Lower lobe of right lung (tissue), 2 donors: ENCODE results near the gene POMT1. TPM values are rescaled to one million over a fixed set of nuclear protein-coding genes. Genes with fewer than 3 reads are reported as not detected.
A peak's percentile ranks its signal among the peaks of the same experiment; 100 is the strongest.

ENCODE experiments used
- ATAC-seq, 2 donors: fragments of 200-7000 bp; cut with Tn5 transposase; one replicate each; pipeline ENCODE4 v1.9.1; 2020 to 2022; ENCODE audit warnings: mild to moderate bottlenecking in 2 of 2, moderate library complexity in 2 of 2
- DNase-seq: peaks from one replicate; pipeline ENCODE4 v3.0.0-alpha.2; 2020
- H3K27ac ChIP-seq: fragments of 200-600 bp; one replicate; pipeline ENCODE4 v1.8.0; 2022
- H3K27me3 ChIP-seq: fragments of 200-600 bp; one replicate; pipeline ENCODE4 v1.8.0; 2022; ENCODE audit warnings: low read depth
- H3K36me3 ChIP-seq: fragments of 200-600 bp; one replicate; pipeline ENCODE4 v1.8.0; 2022; ENCODE audit warnings: mild to moderate bottlenecking
- H3K4me1 ChIP-seq: fragments of 200-600 bp; one replicate; pipeline ENCODE4 v1.8.0; 2022
- H3K4me3 ChIP-seq: fragments of 200-600 bp; one replicate; pipeline ENCODE4 v1.8.0; 2022; ENCODE audit warnings: mild to moderate bottlenecking
- H3K9me3 ChIP-seq: fragments of 200-600 bp; one replicate; pipeline ENCODE4 v1.8.0; 2022
- intact Hi-C: fragments of 100-400 bp; cut with DNase I; formaldehyde crosslinking; loops from one replicate; pipeline ENCODE4 v1.11.0; 2022
- total RNA-seq: library from RNA; stranded (reverse); fragmentation: NEBNext Ultra II Directional; extraction: Animal tissue kit (Norgen Biotek cat#: 25700); gene quantifications from one replicate; pipeline ENCODE4 v1.2.1, GENCODE V29; 2021
- TF ChIP-seq, protein P1 (sequence below): fragments of 200-600 bp; IDR thresholded peaks from one replicate; pipeline ENCODE4 v1.8.0; 2022; ENCODE audit warnings: antibody characterized with exemption, mild to moderate bottlenecking
- donor health status: DM: no; HTN: yes; CAD: no; lungs with severe emphysema.

Gene POMT1
- total RNA-seq, 1 donor from 2014 or later, result 25.9 TPM

DNA sequence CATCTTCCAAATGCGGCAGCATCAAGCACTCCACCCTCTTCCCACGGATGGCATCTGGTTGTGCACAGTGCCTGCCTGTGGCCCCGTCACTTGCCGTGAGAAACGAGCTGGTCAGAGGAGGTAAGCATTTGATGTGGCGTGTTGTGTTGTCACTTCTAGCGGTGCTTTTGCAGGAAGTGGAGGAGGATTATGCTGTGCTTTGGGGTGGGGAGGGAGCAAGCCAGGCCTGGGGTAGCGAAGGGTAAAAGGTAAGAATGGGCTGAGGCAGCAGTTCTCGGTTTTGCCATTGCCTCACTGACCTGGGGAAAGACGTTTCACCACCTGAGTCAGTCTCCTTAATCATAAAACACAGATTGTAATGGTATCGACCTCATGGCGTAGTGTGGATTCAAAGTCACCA lies 2.3 kb upstream of the POMT1 start:
- H3K4me1 ChIP-seq, result peaks cover 28% of the 10 kb centered on the region
- H3K27me3 ChIP-seq, result no peaks in the 10 kb centered on the region
- TF ChIP-seq, protein P1, sequence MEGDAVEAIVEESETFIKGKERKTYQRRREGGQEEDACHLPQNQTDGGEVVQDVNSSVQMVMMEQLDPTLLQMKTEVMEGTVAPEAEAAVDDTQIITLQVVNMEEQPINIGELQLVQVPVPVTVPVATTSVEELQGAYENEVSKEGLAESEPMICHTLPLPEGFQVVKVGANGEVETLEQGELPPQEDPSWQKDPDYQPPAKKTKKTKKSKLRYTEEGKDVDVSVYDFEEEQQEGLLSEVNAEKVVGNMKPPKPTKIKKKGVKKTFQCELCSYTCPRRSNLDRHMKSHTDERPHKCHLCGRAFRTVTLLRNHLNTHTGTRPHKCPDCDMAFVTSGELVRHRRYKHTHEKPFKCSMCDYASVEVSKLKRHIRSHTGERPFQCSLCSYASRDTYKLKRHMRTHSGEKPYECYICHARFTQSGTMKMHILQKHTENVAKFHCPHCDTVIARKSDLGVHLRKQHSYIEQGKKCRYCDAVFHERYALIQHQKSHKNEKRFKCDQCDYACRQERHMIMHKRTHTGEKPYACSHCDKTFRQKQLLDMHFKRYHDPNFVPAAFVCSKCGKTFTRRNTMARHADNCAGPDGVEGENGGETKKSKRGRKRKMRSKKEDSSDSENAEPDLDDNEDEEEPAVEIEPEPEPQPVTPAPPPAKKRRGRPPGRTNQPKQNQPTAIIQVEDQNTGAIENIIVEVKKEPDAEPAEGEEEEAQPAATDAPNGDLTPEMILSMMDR, result no peak
- H3K9me3 ChIP-seq, result no peaks in the 10 kb centered on the region
- H3K36me3 ChIP-seq, result peaks cover 49% of the 10 kb centered on the region
- no peak for ATAC-seq
- no peak for DNase-seq
- intact Hi-C loops, result no loop called here
- H3K4me3 ChIP-seq, result no peak overlapping the region
- H3K27ac ChIP-seq, result no peak overlapping the region

DNA sequence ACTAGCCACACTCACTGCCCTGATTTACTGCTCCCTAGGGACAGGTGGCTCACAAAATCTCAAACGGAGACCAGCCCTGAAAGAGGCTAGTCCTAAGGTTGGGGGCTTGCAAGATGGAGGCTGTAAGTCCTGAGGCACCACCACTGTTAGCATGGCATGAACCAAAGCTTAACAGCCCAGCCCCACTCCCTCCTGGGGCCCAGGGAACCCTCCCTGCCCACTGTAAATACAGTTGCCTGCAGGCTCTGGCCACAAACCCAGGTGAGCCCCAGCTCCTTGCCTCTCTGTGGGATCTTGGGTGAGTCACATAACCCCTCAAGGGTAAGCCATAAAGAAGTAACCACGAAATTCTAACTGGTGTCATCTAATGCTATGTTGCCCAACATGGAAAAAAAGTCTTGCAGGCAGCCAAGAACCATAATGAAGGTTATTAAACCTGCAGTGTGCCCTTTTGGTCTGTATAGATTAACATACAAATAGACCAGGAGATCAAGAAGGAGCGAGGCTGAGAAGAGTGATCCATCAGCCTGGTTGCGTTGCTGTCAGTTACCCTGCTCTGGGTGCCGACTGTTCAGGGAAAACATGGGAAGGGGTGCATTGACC lies 1.7 kb upstream of the POMT1 start:
- H3K27ac ChIP-seq, result no peak overlapping the region
- peaks cover 43% of the 10 kb centered on the region for H3K36me3 ChIP-seq
- H3K27me3 ChIP-seq, result no peaks in the 10 kb centered on the region
- intact Hi-C loops, result no loop called here
- TF ChIP-seq, protein P1, result no peak
- peaks cover 28% of the 10 kb centered on the region for H3K4me1 ChIP-seq
- H3K4me3 ChIP-seq, result no peak overlapping the region
- H3K9me3 ChIP-seq, result no peaks in the 10 kb centered on the region
- no peak for DNase-seq
- no peak for ATAC-seq

DNA sequence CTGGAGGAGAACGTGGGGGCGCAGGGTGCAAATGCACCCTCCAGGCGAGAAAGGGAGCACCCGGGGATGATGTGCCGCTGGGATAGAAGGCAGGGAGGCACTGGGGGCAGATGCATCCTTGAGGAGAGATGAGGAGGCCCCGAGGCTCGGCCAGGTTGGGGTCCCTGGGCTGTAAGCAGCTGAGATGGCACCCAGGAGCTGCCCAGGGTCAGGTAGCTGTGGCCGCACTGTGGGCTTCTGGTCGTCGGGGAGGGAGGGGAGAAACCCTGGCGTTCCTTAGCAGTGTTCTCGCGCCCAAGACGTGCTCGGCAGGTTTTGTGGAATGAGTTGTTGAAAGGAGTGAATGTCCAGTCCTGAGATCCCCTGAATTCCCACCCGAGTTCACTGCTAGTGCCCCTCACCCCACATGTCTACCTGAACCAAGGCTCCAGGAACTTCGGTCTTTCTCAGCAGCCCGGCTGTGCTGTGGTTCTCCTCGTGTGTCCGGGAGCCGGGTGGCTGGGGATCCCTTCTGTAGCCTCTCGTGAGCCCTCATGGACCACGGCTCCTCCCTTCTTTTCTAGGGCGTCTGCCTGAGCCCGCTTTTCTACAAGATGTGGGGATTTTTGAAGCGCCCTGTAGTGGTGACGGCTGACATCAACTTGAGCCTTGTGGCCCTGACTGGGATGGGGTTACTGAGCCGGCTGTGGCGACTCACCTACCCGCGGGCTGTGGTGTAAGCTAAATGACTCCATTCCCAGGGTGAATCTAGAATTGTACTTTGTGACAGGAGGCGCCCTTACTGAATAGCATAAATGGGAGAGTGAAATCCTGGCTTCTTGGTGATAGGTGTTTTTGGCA lies 1.1 kb downstream of the POMT1 start:
- TF ChIP-seq, protein P1, result no peak
- peaks cover 28% of the 10 kb centered on the region for H3K4me1 ChIP-seq
- H3K36me3 ChIP-seq, result peaks cover 27% of the 10 kb centered on the region
- no peaks in the 10 kb centered on the region for H3K27me3 ChIP-seq
- DNase-seq (no peak), ATAC-seq (peak; percentile 11 to 13)
- no peaks in the 10 kb centered on the region for H3K9me3 ChIP-seq
- intact Hi-C loops, result no loop called here
- H3K4me3 ChIP-seq, result peak overlapping the region; percentile 97
- H3K27ac ChIP-seq, result peak overlapping the region; percentile 77

DNA sequence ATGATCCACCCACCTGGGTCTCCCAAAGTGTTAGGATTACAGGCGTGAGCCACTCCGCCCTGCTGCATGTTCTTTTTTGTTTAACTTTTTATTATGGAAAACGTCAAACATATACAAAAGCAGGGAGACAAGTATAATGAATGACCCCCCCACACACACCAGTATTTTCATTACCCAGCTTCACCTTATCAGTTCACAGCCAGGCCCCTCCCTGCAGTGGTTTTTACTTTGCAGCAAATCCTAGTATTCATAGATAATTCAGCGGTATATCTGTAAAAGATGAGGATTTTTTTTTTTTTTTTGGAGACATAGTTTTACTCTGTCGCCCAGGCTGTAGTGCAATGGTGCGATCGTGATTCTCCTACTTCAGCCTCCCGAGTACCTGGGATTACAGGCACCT lies 2.3 kb downstream of the POMT1 start:
- H3K9me3 ChIP-seq, result no peaks in the 10 kb centered on the region
- peaks cover 28% of the 10 kb centered on the region for H3K4me1 ChIP-seq
- no peaks in the 10 kb centered on the region for H3K27me3 ChIP-seq
- DNase-seq, result no peak
- no peak overlapping the region for H3K27ac ChIP-seq
- no peak overlapping the region for H3K4me3 ChIP-seq
- TF ChIP-seq, protein P1, result no peak
- peaks cover 25% of the 10 kb centered on the region for H3K36me3 ChIP-seq
- intact Hi-C loops, result no loop called here
- no peak for ATAC-seq

DNA sequence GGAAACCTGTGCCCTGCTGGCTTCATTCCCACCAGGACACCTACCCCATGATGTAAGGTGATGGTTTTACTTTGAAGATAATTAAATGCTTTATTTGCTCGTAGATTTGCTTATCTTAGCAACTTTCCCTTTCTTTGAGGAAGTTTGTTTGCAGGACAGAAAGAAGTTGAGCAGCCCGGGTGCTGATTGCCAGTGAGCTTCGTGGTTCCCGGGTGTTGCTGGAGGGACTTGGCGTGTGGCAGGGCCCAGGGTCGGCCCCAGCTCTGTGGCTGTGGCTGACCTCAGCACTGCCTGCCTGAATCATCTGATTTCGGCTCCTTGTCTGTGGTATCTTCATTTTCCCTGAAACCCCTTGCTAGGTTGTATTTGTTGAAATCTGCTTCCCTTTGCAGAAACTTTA lies 8.7 kb downstream of the POMT1 start:
- Histone ChIP-seq H3K27me3 (no peaks in the 10 kb centered on the region), H3K27ac (no peak overlapping the region), H3K4me3 (no peak overlapping the region), H3K36me3 (peaks cover 75% of the 10 kb centered on the region), H3K9me3 (peaks cover 5% of the 10 kb centered on the region), H3K4me1 (no peaks in the 10 kb centered on the region)
- no peak for ATAC-seq
- TF ChIP-seq, protein P1, result no peak
- no peak for DNase-seq
- intact Hi-C loops, result no loop called here
